H1 (cell line): ENCODE data around the gene GLUL. TPM values are rescaled to one million over a fixed set of nuclear protein-coding genes. Genes with fewer than 3 reads are reported as not detected.

ENCODE experiments used
- ASH2L ChIP-seq: fragments of 200-600, 300-600 bp; sonication (generic); IDR thresholded peaks from one replicate; pipeline ENCODE4 v1.7.1; 2017; ENCODE audit warnings: low read length
- CBX8 ChIP-seq: fragments of 300-800, 300-1000 bp; sonication (generic); IDR thresholded peaks from 2 replicates; pipeline ENCODE4 v1.7.1; 2016; ENCODE audit warnings: low read depth, low read length, borderline replicate concordance
- CHD7 ChIP-seq: fragments of 300-600 bp; sonication (generic); IDR thresholded peaks from 2 replicates; pipeline ENCODE4 v1.7.1; 2012; ENCODE audit warnings: low read length, moderate library complexity, mild to moderate bottlenecking, inconsistent platforms; ENCODE audit not compliant: insufficient replicate concordance
- NRF1 ChIP-seq: IDR thresholded peaks from 2 replicates; pipeline ENCODE4 v1.6.1; 2011; ENCODE audit warnings: mild to moderate bottlenecking, low read depth, low read length, improper control_type of control experiment
- POLR2AphosphoS5 ChIP-seq: IDR thresholded peaks from 2 replicates; pipeline ENCODE4 v1.6.1; 2011; ENCODE audit warnings: low read depth, low read length
- TCF12 ChIP-seq: IDR thresholded peaks from 2 replicates; pipeline ENCODE4 v1.6.1; 2011; ENCODE audit warnings: low read depth, mild to moderate bottlenecking, low read length
- YY1 ChIP-seq: IDR thresholded peaks from 2 replicates; pipeline ENCODE4 v1.6.1; 2011; ENCODE audit warnings: low read depth, mild to moderate bottlenecking, low read length
- polyA plus RNA-seq, 7 experiments: library from polyadenylated mRNA; depleted of rRNA in 3 of 7; stranded (reverse) in 5 of 7; unstranded in 2 of 7; fragments of >200 nt in 5 of 7; fragments of 200-250 nt in 2 of 7; gene quantifications; 1 replicate in 5 of 7; 2 replicates in 1 of 7; 4 replicates in 1 of 7; pipeline versions ENCODE4 v1.2.1 to v1.2.3, GENCODE V29; 2011 to 2013; ENCODE audit warnings: missing spikeins in 2 of 7, mixed read lengths in 2 of 7
- total RNA-seq: library from RNA; stranded (reverse); fragmentation: NEBNext Ultra II Directional; extraction: Animal tissue kit (Norgen Biotek cat#: 25700); gene quantifications from 2 replicates; pipeline ENCODE4 v1.2.1, GENCODE V29; 2021
- TF ChIP-seq, protein P1 (sequence below): IDR thresholded peaks from 2 replicates; pipeline ENCODE4 v1.6.1; 2011; ENCODE audit warnings: low read length, improper control_type of control experiment

GLUL gene
- total and polyA plus RNA-seq, 2 of the 8 experiments (the other 6 are each of a cell fraction or from before 2014, with no cell fraction given) = 261 to 453 TPM

DNA sequence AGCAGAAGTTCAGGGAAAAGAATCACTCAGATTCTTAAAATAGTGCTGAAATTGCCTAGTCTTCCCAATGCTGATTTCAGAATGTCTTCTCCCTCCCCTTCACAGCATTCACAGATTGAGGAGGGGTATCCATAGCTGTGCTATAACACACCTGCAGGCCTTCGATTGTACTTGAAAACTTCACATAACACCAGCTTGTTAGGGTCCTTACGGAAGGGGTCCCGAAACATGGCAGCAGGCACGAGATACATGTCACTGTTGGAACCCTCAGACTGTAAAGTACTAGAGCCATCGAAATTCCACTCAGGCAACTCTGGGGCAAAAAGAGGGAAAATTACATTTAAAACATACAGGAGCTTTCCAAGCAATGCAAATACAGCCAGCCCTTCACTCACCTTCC lies 4.6 kb downstream of the GLUL start (continued):
- no peak for TF ChIP-seq CHD7
- no peak; the same call in 1 of the 2 replicates for TF ChIP-seq POLR2AphosphoS5
- TF ChIP-seq NRF1 = no peak
- TF ChIP-seq YY1 = no peak
- TF ChIP-seq CBX8 = no peak
- TF ChIP-seq ASH2L = no peak
- TF ChIP-seq, protein P1, sequence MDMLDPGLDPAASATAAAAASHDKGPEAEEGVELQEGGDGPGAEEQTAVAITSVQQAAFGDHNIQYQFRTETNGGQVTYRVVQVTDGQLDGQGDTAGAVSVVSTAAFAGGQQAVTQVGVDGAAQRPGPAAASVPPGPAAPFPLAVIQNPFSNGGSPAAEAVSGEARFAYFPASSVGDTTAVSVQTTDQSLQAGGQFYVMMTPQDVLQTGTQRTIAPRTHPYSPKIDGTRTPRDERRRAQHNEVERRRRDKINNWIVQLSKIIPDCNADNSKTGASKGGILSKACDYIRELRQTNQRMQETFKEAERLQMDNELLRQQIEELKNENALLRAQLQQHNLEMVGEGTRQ = no peak
- no peak for TF ChIP-seq TCF12
